ENCODE results near the gene GOLGA7B. TPM values are rescaled to one million over a fixed set of nuclear protein-coding genes. Genes with fewer than 3 reads are reported as not detected.

The GOLGA7B gene
- total and polyA plus RNA-seq, 9 of the 15 experiments (the other 6 are each of a cell fraction or from before 2014, with no cell fraction given) = 0.03 to 0.07 (median 0.04) TPM; not detected in 3

- TF ChIP-seq, protein P1, sequence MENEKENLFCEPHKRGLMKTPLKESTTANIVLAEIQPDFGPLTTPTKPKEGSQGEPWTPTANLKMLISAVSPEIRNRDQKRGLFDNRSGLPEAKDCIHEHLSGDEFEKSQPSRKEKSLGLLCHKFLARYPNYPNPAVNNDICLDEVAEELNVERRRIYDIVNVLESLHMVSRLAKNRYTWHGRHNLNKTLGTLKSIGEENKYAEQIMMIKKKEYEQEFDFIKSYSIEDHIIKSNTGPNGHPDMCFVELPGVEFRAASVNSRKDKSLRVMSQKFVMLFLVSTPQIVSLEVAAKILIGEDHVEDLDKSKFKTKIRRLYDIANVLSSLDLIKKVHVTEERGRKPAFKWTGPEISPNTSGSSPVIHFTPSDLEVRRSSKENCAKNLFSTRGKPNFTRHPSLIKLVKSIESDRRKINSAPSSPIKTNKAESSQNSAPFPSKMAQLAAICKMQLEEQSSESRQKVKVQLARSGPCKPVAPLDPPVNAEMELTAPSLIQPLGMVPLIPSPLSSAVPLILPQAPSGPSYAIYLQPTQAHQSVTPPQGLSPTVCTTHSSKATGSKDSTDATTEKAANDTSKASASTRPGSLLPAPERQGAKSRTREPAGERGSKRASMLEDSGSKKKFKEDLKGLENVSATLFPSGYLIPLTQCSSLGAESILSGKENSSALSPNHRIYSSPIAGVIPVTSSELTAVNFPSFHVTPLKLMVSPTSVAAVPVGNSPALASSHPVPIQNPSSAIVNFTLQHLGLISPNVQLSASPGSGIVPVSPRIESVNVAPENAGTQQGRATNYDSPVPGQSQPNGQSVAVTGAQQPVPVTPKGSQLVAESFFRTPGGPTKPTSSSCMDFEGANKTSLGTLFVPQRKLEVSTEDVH (IDR thresholded peaks at IDR 0.05; ENCODE audit: low read depth, partially characterized antibody) = no peak
- TF ChIP-seq DEAF1 (CRISPR knock-in tag; IDR thresholded peaks at IDR 0.05) = peak; percentile 87
- no peak for TF ChIP-seq ZFPM2 (CRISPR knock-in tag; IDR thresholded peaks at IDR 0.05)
- peak; percentile 71; the same call in 1 of the 2 replicates for TF ChIP-seq STAG1 (CRISPR knock-in tag; IDR thresholded peaks at IDR 0.05; ENCODE audit: borderline replicate concordance)
- TF ChIP-seq RBM39 (optimal IDR thresholded peaks at IDR 0.05; ENCODE audit: low read depth, low read length) = no peak
- peak; percentile 16; the same call in 1 of the 2 replicates for TF ChIP-seq BHLHE40 (IDR thresholded peaks at IDR 0.05; ENCODE audit: low read length)
- TF ChIP-seq ETV1 (tag; conservative IDR thresholded peaks at IDR 0.05; ENCODE audit: low read depth) = peak; percentile 84
- TF ChIP-seq KLF16 (IDR thresholded peaks at IDR 0.05) = no peak
- no peak for TF ChIP-seq BCOR (IDR thresholded peaks at IDR 0.05)
- no peak for TF ChIP-seq CCNT2 (IDR thresholded peaks at IDR 0.05; ENCODE audit: borderline replicate concordance, extremely low read depth, insufficient read length, low read depth, low read length)
- TF ChIP-seq SP2 (IDR thresholded peaks at IDR 0.05; ENCODE audit: extremely low read depth, low read depth, low read length, poor library complexity, severe bottlenecking) = no peak
- no peak for TF ChIP-seq SRSF3 (IDR thresholded peaks at IDR 0.05; ENCODE audit: insufficient read depth, low read length)
- TF ChIP-seq PKNOX1 (IDR thresholded peaks at IDR 0.05) = 0 out of 2 replicates have a peak, but pooled peaks have one; percentile 6
- TF ChIP-seq, protein P2, sequence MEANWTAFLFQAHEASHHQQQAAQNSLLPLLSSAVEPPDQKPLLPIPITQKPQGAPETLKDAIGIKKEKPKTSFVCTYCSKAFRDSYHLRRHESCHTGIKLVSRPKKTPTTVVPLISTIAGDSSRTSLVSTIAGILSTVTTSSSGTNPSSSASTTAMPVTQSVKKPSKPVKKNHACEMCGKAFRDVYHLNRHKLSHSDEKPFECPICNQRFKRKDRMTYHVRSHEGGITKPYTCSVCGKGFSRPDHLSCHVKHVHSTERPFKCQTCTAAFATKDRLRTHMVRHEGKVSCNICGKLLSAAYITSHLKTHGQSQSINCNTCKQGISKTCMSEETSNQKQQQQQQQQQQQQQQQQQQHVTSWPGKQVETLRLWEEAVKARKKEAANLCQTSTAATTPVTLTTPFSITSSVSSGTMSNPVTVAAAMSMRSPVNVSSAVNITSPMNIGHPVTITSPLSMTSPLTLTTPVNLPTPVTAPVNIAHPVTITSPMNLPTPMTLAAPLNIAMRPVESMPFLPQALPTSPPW (CRISPR knock-in tag; IDR thresholded peaks at IDR 0.05) = peak; percentile 39; the same call in 1 of the 2 replicates
- TF ChIP-seq, protein P3, sequence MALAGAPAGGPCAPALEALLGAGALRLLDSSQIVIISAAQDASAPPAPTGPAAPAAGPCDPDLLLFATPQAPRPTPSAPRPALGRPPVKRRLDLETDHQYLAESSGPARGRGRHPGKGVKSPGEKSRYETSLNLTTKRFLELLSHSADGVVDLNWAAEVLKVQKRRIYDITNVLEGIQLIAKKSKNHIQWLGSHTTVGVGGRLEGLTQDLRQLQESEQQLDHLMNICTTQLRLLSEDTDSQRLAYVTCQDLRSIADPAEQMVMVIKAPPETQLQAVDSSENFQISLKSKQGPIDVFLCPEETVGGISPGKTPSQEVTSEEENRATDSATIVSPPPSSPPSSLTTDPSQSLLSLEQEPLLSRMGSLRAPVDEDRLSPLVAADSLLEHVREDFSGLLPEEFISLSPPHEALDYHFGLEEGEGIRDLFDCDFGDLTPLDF (CRISPR knock-in tag; IDR thresholded peaks at IDR 0.05) = no peak
- TF ChIP-seq ETV6 (IDR thresholded peaks at IDR 0.05; ENCODE audit: borderline replicate concordance in 1 of 2, low read depth in 2 of 2, low read length in 1 of 2) = no peak
- TF ChIP-seq ETV6 (CRISPR knock-in tag; IDR thresholded peaks at IDR 0.05; ENCODE audit: borderline replicate concordance) = no peak
- TF ChIP-seq TCF3 (CRISPR knock-in tag; IDR thresholded peaks at IDR 0.05) = peak; percentile 22; the same call in 1 of the 2 replicates
Measured at GRCh38 chr10:97869091-97870042, 19.7 kb downstream of the GOLGA7B start (continued).

Measured in K562 (cell line).